Gastrocnemius medialis (tissue), 4 donors: ENCODE data around the gene PKLR.
A peak's percentile ranks its signal among the peaks of the same experiment; 100 is the strongest.

Source experiments
- CTCF ChIP-seq, 5 experiments: fragments of 450-650 bp in 3 of 5; fragments of 200-600 bp in 2 of 5; sonication (generic) in 2 of 5; IDR thresholded peaks in 4 of 5; conservative IDR thresholded peaks in 1 of 5; 1 replicate in 4 of 5; 2 replicates in 1 of 5; pipeline ENCODE4 v1.5.1; 2016 to 2019; ENCODE audit warnings: antibody characterized with exemption in 5 of 5, mild to moderate bottlenecking in 3 of 5, moderate library complexity in 3 of 5
- POLR2A ChIP-seq, 2 donors: fragments of 450-650 bp; IDR thresholded peaks; one replicate each; pipeline ENCODE4 v1.6.1; 2017; ENCODE audit warnings: antibody characterized with exemption in 2 of 2, mild to moderate bottlenecking in 2 of 2, moderate library complexity in 2 of 2

- TF ChIP-seq POLR2A (IDR thresholded peaks at IDR 0.05) (peak in 1 of 2 donors; percentile 30), CTCF (IDR thresholded peaks at IDR 0.05 in 4 of 5, conservative IDR thresholded peaks at IDR 0.05 in 1 of 5) (peak; percentile 91 to 98 (median 95))
These were observed 21.9 kb upstream of the PKLR start for GRCh38 chr1:155322953-155323728.
